NCI-H748 (cell line): Measurements from ENCODE around the gene DPYD.
A peak's percentile ranks its signal among the peaks of the same experiment; 100 is the strongest.

Experiments
- DNase-seq: peaks from one replicate; lab custom pipeline; 2025; ENCODE audit not compliant: unreplicated experiment; lab: John Stamatoyannopoulos, UW

The DPYD gene

GRCh38 chr1:97071173-97071572 lies 849.7 kb downstream of the DPYD start:
- no peak for DNase-seq

- no peak for DNase-seq
These were observed 850.5 kb downstream of the DPYD start for GRCh38 chr1:97070376-97070775.

- no peak for DNase-seq
These were observed 851.5 kb downstream of the DPYD start for GRCh38 chr1:97069312-97069711.

GRCh38 chr1:97066860-97067259 lies 854.0 kb downstream of the DPYD start:
- DNase-seq = no peak

- no peak for DNase-seq
These were observed 857.3 kb downstream of the DPYD start for GRCh38 chr1:97063532-97063931.

- DNase-seq = no peak
These were observed 859.2 kb downstream of the DPYD start for GRCh38 chr1:97061604-97062003.

- DNase-seq = no peak
These were observed 864.4 kb downstream of the DPYD start for GRCh38 chr1:97056386-97056785.

GRCh38 chr1:97053268-97053667 lies 867.6 kb downstream of the DPYD start:
- DNase-seq = peak; percentile 18

GRCh38 chr1:97051823-97052222 lies 869.0 kb downstream of the DPYD start:
- DNase-seq = no peak

GRCh38 chr1:97050506-97050905 lies 870.3 kb downstream of the DPYD start:
- peak; percentile 30 for DNase-seq

- DNase-seq = no peak
These were observed 873.4 kb downstream of the DPYD start for GRCh38 chr1:97047421-97047793.

GRCh38 chr1:97046765-97047420 lies 873.9 kb downstream of the DPYD start:
- DNase-seq = no peak

- DNase-seq = no peak
These were observed 876.6 kb downstream of the DPYD start for GRCh38 chr1:97044159-97044760.

GRCh38 chr1:97042551-97042950 lies 878.3 kb downstream of the DPYD start:
- DNase-seq = no peak

- no peak for DNase-seq
These were observed 879.8 kb downstream of the DPYD start for GRCh38 chr1:97041026-97041425.

- DNase-seq = no peak
These were observed 882.4 kb downstream of the DPYD start for GRCh38 chr1:97038410-97038809.

- DNase-seq = no peak
These were observed 886.2 kb downstream of the DPYD start for GRCh38 chr1:97034651-97035050.

GRCh38 chr1:97033949-97034348 lies 886.9 kb downstream of the DPYD start:
- DNase-seq = no peak
